K562 (cell line): ENCODE measurements around the gene IGSF8. TPM values are rescaled to one million over a fixed set of nuclear protein-coding genes. Genes with fewer than 3 reads are reported as not detected.

Experiments
- ATAC-seq: fragments of 200-7000 bp; cut with Tn5 transposase; 3 replicates; pipeline ENCODE4 v1.9.1; 2020; ENCODE audit warnings: moderate library complexity
- BruUV-seq: library from RNA; stranded (reverse); fragments of 400-500 nt; replicated peaks from 2 replicates; lab custom pipeline; 2021; lab: Mats Ljungman, UMichigan
- CTCF ChIA-PET: fragments of 300-600 bp; formaldehyde crosslinking; extraction: SDS; loops from one replicate; lab custom pipeline; 2021; ENCODE audit warnings: low intra/inter-chr PET ratio; lab: Yijun Ruan, JAX
- POLR2A ChIA-PET: fragments of 300-600, 350-650 bp; sonication (Branson Sonifier 250); formaldehyde crosslinking; extraction: SDS; loops from one replicate; lab custom pipeline; 2021; ENCODE audit warnings: antibody characterized with exemption, inconsistent platforms; lab: Yijun Ruan, JAX
- DNase-seq, 4 experiments: peaks; one replicate each; pipeline versions ENCODE4 v3.0.0 to v3.0.0-alpha.2; 2011 to 2018; ENCODE audit warnings: low spot score in 3 of 4, mixed read lengths in 3 of 4; ENCODE audit errors: extremely low read depth in 1 of 4
- FAIRE-seq: peaks from 2 replicates; lab custom pipeline; 2011; peaks lifted over from hg19 to GRCh38; lab: Jason Lieb, UNC
- H2AFZ ChIP-seq: 2 replicates; pipeline ENCODE4 v1.6.0; 2011; ENCODE audit warnings: low read depth, low read length, control low read depth, inconsistent platforms
- H3K27ac ChIP-seq: fragments of 200-600 bp; 3 replicates; pipeline ENCODE4 v1.8.0; 2011; ENCODE audit warnings: low read depth, mild to moderate bottlenecking, control low read depth, inconsistent platforms, low read length, moderate library complexity, mixed read lengths; ENCODE audit errors: extremely low read depth
- H3K27me3 ChIP-seq, 2 experiments: fragments of 300-600 bp in 1 of 2; 2 replicates in 1 of 2; 3 replicates in 1 of 2; pipeline versions ENCODE4 v1.6.0 to v1.8.0; 2011; ENCODE audit warnings: inconsistent platforms in 2 of 2, low read length in 2 of 2, mild to moderate bottlenecking in 1 of 2, mixed read lengths in 1 of 2, moderate library complexity in 1 of 2; ENCODE audit not compliant: control insufficient read depth in 2 of 2, insufficient read depth in 2 of 2
- H3K36me3 ChIP-seq: fragments of 300-600 bp; 3 replicates; pipeline ENCODE4 v1.8.0; 2011; ENCODE audit warnings: mild to moderate bottlenecking, low read length, inconsistent platforms; ENCODE audit not compliant: control insufficient read depth, insufficient read depth
- H3K4me1 ChIP-seq, 2 experiments: fragments of 200-600 bp in 1 of 2; replicated peaks in 1 of 2; 2 replicates in 1 of 2; 3 replicates in 1 of 2; pipeline versions ENCODE4 v1.5.1 to v1.8.0; 2011; ENCODE audit warnings: inconsistent platforms in 2 of 2, low read length in 2 of 2, mild to moderate bottlenecking in 1 of 2, mixed read lengths in 1 of 2, moderate library complexity in 1 of 2; ENCODE audit not compliant: control insufficient read depth in 2 of 2, insufficient read depth in 2 of 2
- H3K4me2 ChIP-seq: 2 replicates; pipeline ENCODE4 v1.6.1; 2011; ENCODE audit warnings: low read length, control low read depth, inconsistent platforms, mixed read lengths; ENCODE audit not compliant: insufficient read depth
- H3K4me3 ChIP-seq: fragments of 200-600 bp; sonication (generic), shearing (Covaris generic); 2 replicates; pipeline ENCODE4 v1.5.1; 2016; ENCODE audit warnings: control low read depth, inconsistent platforms
- H3K79me2 ChIP-seq: fragments of 200-600 bp; 3 replicates; pipeline ENCODE4 v1.8.0; 2011; ENCODE audit warnings: low read length, inconsistent platforms; ENCODE audit not compliant: control insufficient read depth, insufficient read depth
- H3K9ac ChIP-seq, 2 experiments: 2 replicates each; pipeline versions ENCODE4 v1.6.0 to v1.6.1; 2011; ENCODE audit warnings: low read depth in 2 of 2, low read length in 2 of 2, control low read depth in 1 of 2, inconsistent platforms in 1 of 2, mild to moderate bottlenecking in 1 of 2, mixed read lengths in 1 of 2; ENCODE audit not compliant: insufficient read depth in 1 of 2
- H3K9me1 ChIP-seq: one replicate; pipeline ENCODE4 v1.6.0; 2011; ENCODE audit warnings: inconsistent platforms, mild to moderate bottlenecking, low read length, moderate library complexity; ENCODE audit not compliant: control insufficient read depth, insufficient read depth
- H3K9me3 ChIP-seq: replicated peaks from 2 replicates; pipeline ENCODE4 v1.5.1; 2011; ENCODE audit warnings: low read depth, low read length, inconsistent platforms; ENCODE audit not compliant: control insufficient read depth, insufficient read depth
- H4K20me1 ChIP-seq: replicated peaks from 2 replicates; pipeline ENCODE4 v1.6.1; 2011; ENCODE audit warnings: low read length, inconsistent platforms, mixed read lengths; ENCODE audit not compliant: control insufficient read depth, insufficient read depth
- HSF4 ChIP-seq: fragments of 250-450 bp; sonication (Bioruptor Pico); IDR thresholded peaks from 2 replicates; pipeline ENCODE4 v2.1.2; 2022; ENCODE audit warnings: mild to moderate bottlenecking, moderate library complexity, borderline replicate concordance
- MBD2 ChIP-seq: sonication (generic); IDR thresholded peaks from 2 replicates; pipeline ENCODE4 v1.6.1; 2016; ENCODE audit warnings: low read depth, borderline replicate concordance
- POLR2AphosphoS5 ChIP-seq: IDR thresholded peaks from 2 replicates; pipeline ENCODE4 v1.6.1; 2011; ENCODE audit warnings: mild to moderate bottlenecking, low read depth, low read length, moderate library complexity; ENCODE audit not compliant: control insufficient read depth, insufficient read depth
- WGBS: fragments of 100-300 bp; shearing (Covaris generic); methylation state at CpG from one replicate; pipeline ENCODE4 v1.1.6; 2016; ENCODE audit warnings: low coverage, mixed read lengths; ENCODE audit not compliant: insufficient coverage; ENCODE audit errors: missing lambda C conversion rate; 5-methylcytosine and 5-hydroxymethylcytosine counted together
- in situ Hi-C: fragments of 300-500 bp; cut with MboI; formaldehyde crosslinking; loops from 4 replicates; pipeline ENCODE4 v1.15.0; 2018; ENCODE audit warnings: inconsistent platforms, mixed read lengths
- intact Hi-C: fragments of 100-400 bp; cut with micrococcal nuclease; formaldehyde crosslinking; loops from 2 replicates; pipeline ENCODE4 v1.14.2; 2022
- polyA plus RNA-seq, 8 experiments: library from polyadenylated mRNA; depleted of rRNA in 4 of 8; stranded (reverse) in 5 of 8; unstranded in 3 of 8; fragments of >200 nt; fragmentation: Nextera tagmentation in 2 of 8; fragmentation: Illumina TruSeq in 1 of 8; extraction: Ambion mirVana in 2 of 8; extraction: Trizol in 1 of 8; gene quantifications; 2 replicates each; pipeline versions ENCODE4 v1.2.1 to v1.2.3, GENCODE V29; 2011 to 2014; ENCODE audit warnings: inconsistent platforms in 1 of 8, missing spikeins in 1 of 8
- total RNA-seq, 7 experiments: library from RNA; depleted of rRNA in 6 of 7; stranded (reverse); fragments of >200 nt in 6 of 7; fragmentation: Illumina TruSeq in 2 of 7; extraction: Trizol in 2 of 7; gene quantifications; 2 replicates each; pipeline versions ENCODE4 v1.2.1 to v1.2.3, GENCODE V29; 2011 to 2021; ENCODE audit warnings: low replicate concordance in 1 of 7

IGSF8 gene
- total and polyA plus RNA-seq, 9 of the 15 experiments (the other 6 are each of a cell fraction or from before 2014, with no cell fraction given): 0.32 to 11.7 (median 3.2) TPM

GRCh38 chr1:160071289-160071688 lies 27.1 kb downstream of the IGSF8 start:
- 5% methylated on average over 5 of the region's 5 CpGs for WGBS
- Histone ChIP-seq H3K9me3 (no peaks in the 10 kb centered on the region), H3K9ac (no peak overlapping the region), H3K4me1 (peaks cover 0 to 13% of the 10 kb centered on the region in 2 experiments; a peak in 3 of 5 replicates), H2AFZ (no peak overlapping the region), H3K4me2 (no peak overlapping the region), H3K4me3 (no peak overlapping the region), H3K27ac (no peak overlapping the region), H3K79me2 (no peaks in the 10 kb centered on the region)
- CTCF ChIA-PET: no interaction called here
- POLR2A ChIA-PET: interaction anchor here (1.3 to 1.5 kb wide), 2 partner anchors 8 to 10 kb away, joined by 5 to 7 read pairs; partner anchors contain the start of gene KCNJ9
- no peak for FAIRE-seq
- no TSS peak for BruUV-seq
- no peak for DNase-seq
- in situ Hi-C loops: no loop called here
- no peak for ATAC-seq
- TF ChIP-seq HSF4 (CRISPR knock-in tag) (no peak), POLR2AphosphoS5 (no peak), MBD2 (no peak)
- TF ChIP-seq, all 486 proteins: peak for 0
- Histone ChIP-seq H4K20me1 (no peaks in the 10 kb centered on the region), H3K9me1 (no peaks in the 10 kb centered on the region), H3K36me3 (no peaks in the 10 kb centered on the region), H3K27me3 (peaks cover 14 to 33% of the 10 kb centered on the region in 2 experiments; a peak in 3 of 5 replicates)
- intact Hi-C loops: no loop called here
